Sigmoid colon (tissue), 4 donors: ENCODE measurements around the gene FOSL2.

Experiments
- EP300 ChIP-seq, 4 donors: sonication (generic); formaldehyde crosslinking; IDR thresholded peaks; one replicate each; pipeline ENCODE4 v1.6.1; 2017; ENCODE audit warnings: antibody characterized with exemption in 4 of 4
- POLR2AphosphoS5 ChIP-seq, 4 donors: sonication (generic); formaldehyde crosslinking; IDR thresholded peaks; one replicate each; pipeline ENCODE4 v1.6.1; 2017; ENCODE audit warnings: antibody characterized with exemption in 4 of 4
- TF ChIP-seq, protein P1 (sequence below), 4 experiments: fragments of 450-650 bp in 3 of 4; fragments of 200-600 bp in 1 of 4; IDR thresholded peaks; one replicate each; pipeline ENCODE4 v1.5.1; 2016 to 2019; ENCODE audit warnings: antibody characterized with exemption in 4 of 4, mild to moderate bottlenecking in 3 of 4, moderate library complexity in 2 of 4

DNA sequence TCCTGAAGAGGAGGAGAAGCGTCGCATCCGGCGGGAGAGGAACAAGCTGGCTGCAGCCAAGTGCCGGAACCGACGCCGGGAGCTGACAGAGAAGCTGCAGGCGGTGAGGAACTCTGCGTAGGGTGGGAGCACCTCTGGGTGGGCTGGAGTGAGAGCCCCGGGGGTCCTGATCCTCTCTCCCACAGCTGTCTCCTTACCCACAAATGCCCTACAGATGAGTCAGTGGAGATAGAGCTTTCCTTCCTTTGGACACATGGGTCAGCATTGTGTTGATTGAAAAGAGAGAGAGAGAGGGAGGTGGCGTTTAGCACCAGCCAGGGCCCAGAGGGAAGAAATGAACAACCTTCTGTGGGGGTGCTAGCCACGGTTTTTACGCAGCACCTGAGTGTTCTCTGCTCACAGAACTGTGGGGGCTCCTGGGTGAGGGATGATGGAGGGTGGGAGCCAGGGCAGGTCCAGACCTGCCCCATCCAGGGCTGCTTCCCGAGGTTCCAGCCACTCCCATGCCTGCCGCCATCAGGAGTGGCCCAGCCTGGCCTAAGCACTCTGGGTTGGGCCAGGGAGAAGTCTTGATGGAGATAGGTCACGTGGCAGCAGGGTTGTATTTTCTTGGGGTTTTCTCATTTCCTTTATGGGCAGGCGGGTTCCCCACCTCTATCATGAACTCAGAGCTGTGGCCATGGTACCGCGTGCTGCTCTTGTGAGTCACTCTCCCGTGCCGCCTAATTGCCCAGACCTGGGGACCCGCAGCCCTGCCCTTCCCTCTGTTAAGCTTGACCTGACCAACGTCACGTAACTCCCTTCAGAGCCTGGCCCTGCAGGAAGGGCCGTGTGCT, 16.3 kb downstream of the FOSL2 start:
- TF ChIP-seq POLR2AphosphoS5 (IDR thresholded peaks at IDR 0.05) (peak in 2 of 4 donors; percentile 5 to 16), EP300 (IDR thresholded peaks at IDR 0.05) (no peak)
- TF ChIP-seq, protein P1, sequence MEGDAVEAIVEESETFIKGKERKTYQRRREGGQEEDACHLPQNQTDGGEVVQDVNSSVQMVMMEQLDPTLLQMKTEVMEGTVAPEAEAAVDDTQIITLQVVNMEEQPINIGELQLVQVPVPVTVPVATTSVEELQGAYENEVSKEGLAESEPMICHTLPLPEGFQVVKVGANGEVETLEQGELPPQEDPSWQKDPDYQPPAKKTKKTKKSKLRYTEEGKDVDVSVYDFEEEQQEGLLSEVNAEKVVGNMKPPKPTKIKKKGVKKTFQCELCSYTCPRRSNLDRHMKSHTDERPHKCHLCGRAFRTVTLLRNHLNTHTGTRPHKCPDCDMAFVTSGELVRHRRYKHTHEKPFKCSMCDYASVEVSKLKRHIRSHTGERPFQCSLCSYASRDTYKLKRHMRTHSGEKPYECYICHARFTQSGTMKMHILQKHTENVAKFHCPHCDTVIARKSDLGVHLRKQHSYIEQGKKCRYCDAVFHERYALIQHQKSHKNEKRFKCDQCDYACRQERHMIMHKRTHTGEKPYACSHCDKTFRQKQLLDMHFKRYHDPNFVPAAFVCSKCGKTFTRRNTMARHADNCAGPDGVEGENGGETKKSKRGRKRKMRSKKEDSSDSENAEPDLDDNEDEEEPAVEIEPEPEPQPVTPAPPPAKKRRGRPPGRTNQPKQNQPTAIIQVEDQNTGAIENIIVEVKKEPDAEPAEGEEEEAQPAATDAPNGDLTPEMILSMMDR (IDR thresholded peaks at IDR 0.05), result no peak
